Osteocyte (in vitro differentiated cells): Measurements from ENCODE around the gene SHISA9. TPM values are rescaled to one million over a fixed set of nuclear protein-coding genes. Genes with fewer than 3 reads are reported as not detected.

Source experiments
- DNase-seq: peaks from one replicate; pipeline ENCODE4 v3.0.0; 2021; ENCODE audit warnings: mixed read lengths; ENCODE audit not compliant: unreplicated experiment; ENCODE audit errors: extremely low spot score
- H3K27ac Mint-ChIP-seq: one replicate; pipeline ENCODE4 v1.8.0; 2021; ENCODE audit warnings: mild to moderate bottlenecking, mixed read lengths; ENCODE audit not compliant: unreplicated experiment
- H3K27me3 Mint-ChIP-seq: one replicate; pipeline ENCODE4 v1.8.0; 2021; ENCODE audit warnings: mixed read lengths; ENCODE audit not compliant: unreplicated experiment
- H3K36me3 Mint-ChIP-seq: one replicate; pipeline ENCODE4 v1.8.0; 2021; ENCODE audit warnings: mixed read lengths; ENCODE audit not compliant: unreplicated experiment
- H3K4me1 Mint-ChIP-seq: one replicate; pipeline ENCODE4 v1.8.0; 2021; ENCODE audit warnings: mixed read lengths; ENCODE audit not compliant: unreplicated experiment
- H3K4me3 Mint-ChIP-seq: one replicate; pipeline ENCODE4 v1.8.0; 2021; ENCODE audit warnings: mild to moderate bottlenecking, moderate library complexity, mixed read lengths; ENCODE audit not compliant: unreplicated experiment
- H3K9me3 Mint-ChIP-seq: one replicate; pipeline ENCODE4 v1.8.0; 2021; ENCODE audit warnings: mixed read lengths; ENCODE audit not compliant: unreplicated experiment
- total RNA-seq: library from RNA; stranded (reverse); gene quantifications from 2 replicates; pipeline ENCODE4 v1.2.1, GENCODE V29; 2021
- TF ChIP-seq, protein P1 (sequence below): fragments of 200-600 bp; sonication (generic); IDR thresholded peaks from 2 replicates; pipeline ENCODE4 v1.5.0; 2021; ENCODE audit warnings: antibody characterized with exemption, mild to moderate bottlenecking, moderate library complexity

SHISA9 gene
- total RNA-seq, 1 donor from 2014 or later = not detected

DNA sequence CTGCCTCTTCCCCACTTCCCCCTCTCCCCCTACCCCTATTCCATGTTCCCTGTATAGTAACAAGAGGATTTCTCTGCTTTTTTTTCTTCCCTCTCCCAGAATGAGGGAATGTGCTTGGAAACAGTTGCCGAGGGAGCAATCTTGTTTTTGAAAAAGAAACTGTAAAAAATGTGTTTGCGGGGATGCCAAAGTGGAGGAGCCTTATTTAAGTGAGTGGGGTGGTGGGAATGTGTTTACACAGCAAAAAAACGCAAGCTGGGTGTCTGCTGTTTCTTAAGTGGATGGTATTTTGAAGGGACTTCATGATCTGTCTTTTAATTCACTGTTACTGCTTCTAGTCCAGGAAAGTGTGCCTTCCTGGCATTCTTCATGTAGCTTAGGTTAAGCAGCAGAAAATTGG is 254.4 kb downstream of the SHISA9 start:
- Mint-ChIP-seq H3K9me3 (peaks cover 36% of the 10 kb centered on the region), H3K4me3 (no peak overlapping the region), H3K27ac (no peak overlapping the region), H3K27me3 (no peaks in the 10 kb centered on the region), H3K36me3 (no peaks in the 10 kb centered on the region), H3K4me1 (no peaks in the 10 kb centered on the region)
- TF ChIP-seq, protein P1, sequence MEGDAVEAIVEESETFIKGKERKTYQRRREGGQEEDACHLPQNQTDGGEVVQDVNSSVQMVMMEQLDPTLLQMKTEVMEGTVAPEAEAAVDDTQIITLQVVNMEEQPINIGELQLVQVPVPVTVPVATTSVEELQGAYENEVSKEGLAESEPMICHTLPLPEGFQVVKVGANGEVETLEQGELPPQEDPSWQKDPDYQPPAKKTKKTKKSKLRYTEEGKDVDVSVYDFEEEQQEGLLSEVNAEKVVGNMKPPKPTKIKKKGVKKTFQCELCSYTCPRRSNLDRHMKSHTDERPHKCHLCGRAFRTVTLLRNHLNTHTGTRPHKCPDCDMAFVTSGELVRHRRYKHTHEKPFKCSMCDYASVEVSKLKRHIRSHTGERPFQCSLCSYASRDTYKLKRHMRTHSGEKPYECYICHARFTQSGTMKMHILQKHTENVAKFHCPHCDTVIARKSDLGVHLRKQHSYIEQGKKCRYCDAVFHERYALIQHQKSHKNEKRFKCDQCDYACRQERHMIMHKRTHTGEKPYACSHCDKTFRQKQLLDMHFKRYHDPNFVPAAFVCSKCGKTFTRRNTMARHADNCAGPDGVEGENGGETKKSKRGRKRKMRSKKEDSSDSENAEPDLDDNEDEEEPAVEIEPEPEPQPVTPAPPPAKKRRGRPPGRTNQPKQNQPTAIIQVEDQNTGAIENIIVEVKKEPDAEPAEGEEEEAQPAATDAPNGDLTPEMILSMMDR = no peak
- no peak for DNase-seq

DNA sequence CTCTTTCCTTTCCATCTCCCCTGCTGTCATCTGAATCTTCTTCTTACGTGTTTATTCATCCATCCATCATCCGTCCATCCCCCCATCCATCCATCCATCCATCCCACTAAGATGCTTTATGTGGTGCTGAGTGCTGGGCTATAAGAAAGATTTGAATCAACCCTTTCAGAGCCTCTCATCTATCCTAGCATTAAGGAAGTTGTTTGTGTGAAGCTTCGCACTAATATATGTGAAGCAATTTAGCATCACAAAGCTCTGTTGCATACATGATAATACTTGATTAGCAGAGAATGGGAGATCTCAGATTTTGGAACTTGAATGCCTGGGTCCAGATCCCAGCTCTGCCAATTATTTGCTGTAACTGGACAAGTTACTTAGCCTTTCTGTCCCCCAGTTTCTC is 255.7 kb downstream of the SHISA9 start:
- no peaks in the 10 kb centered on the region for H3K27me3 Mint-ChIP-seq
- H3K9me3 Mint-ChIP-seq = peaks cover 37% of the 10 kb centered on the region
- H3K36me3 Mint-ChIP-seq = no peaks in the 10 kb centered on the region

DNA sequence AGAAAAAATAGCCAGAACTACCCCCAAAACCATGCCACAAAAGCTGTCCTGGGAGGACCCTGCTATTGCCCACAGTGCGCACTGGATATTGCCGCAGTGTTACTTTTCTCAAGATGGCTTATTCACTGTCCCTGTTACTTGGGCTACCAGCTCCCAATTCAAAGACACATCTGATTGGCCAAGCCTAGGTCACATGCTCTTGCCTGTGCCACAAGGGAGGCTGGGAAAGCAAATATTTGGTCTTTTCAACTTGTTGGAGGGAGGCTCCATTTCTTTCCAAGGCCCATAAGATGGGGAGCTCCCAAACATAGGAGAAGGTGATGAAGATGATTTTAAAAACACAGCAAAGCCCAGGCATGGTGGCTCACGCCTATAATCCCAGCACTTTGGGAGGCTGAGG is 257.0 kb downstream of the SHISA9 start:
- H3K27ac Mint-ChIP-seq = no peak overlapping the region
- no peaks in the 10 kb centered on the region for H3K4me1 Mint-ChIP-seq
- H3K4me3 Mint-ChIP-seq = no peak overlapping the region
- TF ChIP-seq, protein P1 = no peak
- peaks cover 35% of the 10 kb centered on the region for H3K9me3 Mint-ChIP-seq
- H3K27me3 Mint-ChIP-seq = no peaks in the 10 kb centered on the region
- no peaks in the 10 kb centered on the region for H3K36me3 Mint-ChIP-seq
- DNase-seq = no peak

More for the DNA sequence above, 255.7 kb downstream of the SHISA9 start:
- Mint-ChIP-seq H3K27ac (no peak overlapping the region), H3K4me1 (no peaks in the 10 kb centered on the region), H3K4me3 (no peak overlapping the region)
- TF ChIP-seq, protein P1 = no peak
- DNase-seq = no peak

DNA sequence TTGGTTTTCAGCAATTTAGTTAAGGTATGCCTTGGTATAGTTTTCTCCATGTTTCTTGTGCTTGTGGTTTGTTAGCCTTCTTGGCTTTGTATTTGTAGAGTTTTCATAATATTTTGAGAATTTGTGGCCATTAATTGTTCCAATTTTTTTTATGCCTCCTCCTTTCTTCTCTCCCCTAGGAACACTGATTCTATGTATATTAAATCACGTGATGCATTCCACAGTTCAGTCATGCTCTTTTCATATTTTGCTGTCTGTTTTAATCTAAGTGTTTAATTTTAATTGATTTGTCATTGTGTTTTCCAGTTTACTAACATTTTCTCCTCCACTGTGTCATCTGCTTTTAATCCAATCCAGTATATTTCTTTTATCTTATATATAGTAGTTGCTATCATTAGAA is 263.6 kb downstream of the SHISA9 start:
- Mint-ChIP-seq H3K36me3 (no peaks in the 10 kb centered on the region), H3K27ac (no peak overlapping the region), H3K4me3 (no peak overlapping the region), H3K27me3 (no peaks in the 10 kb centered on the region), H3K4me1 (no peaks in the 10 kb centered on the region), H3K9me3 (peaks cover 58% of the 10 kb centered on the region)
- TF ChIP-seq, protein P1 = no peak
- no peak for DNase-seq

GRCh38 chr16:13168091-13168572 is 266.7 kb downstream of the SHISA9 start:
- TF ChIP-seq, protein P1 = no peak
- DNase-seq = no peak
- Mint-ChIP-seq H3K4me1 (no peaks in the 10 kb centered on the region), H3K9me3 (peaks cover 52% of the 10 kb centered on the region), H3K36me3 (no peaks in the 10 kb centered on the region), H3K27ac (no peak overlapping the region), H3K27me3 (no peaks in the 10 kb centered on the region), H3K4me3 (no peak overlapping the region)
